Measurements from ENCODE around the gene HOMER1. TPM values are rescaled to one million over a fixed set of nuclear protein-coding genes. Genes with fewer than 3 reads are reported as not detected.
"Not testable (repeated sequence)": the region's sequence is repeated elsewhere in the genome, so short reads cannot be mapped to it uniquely, and the experiment has no call there.

HOMER1 gene
- total RNA-seq, 1 donor from 2014 or later: 16.7 TPM

DNA sequence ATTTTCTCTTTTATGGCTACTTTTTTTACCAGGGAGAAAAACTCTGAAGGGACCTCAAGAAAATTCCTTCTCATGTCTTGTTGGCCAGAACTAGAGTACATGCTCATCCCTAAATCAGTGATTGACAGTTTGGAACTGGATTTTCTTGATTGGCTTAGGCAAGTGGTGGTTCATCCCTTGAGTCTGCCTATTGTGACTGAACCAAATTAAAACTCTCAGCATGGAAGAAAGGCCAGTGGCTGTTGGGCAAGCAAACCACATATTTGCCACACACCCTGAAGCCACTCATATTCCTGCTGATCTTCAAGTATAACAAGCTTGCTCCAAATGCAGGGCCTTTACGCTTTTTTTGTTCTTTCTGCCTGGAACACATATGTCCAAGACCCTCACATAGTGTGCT, 7.2 kb upstream of the HOMER1 start:
- TF ChIP-seq CTCF (IDR thresholded peaks at IDR 0.05; ENCODE audit: unreplicated experiment): no peak
- Mint-ChIP-seq H3K4me1 (ENCODE audit: unreplicated experiment) (peaks cover 19% of the 10 kb centered on the region), H3K9me3 (ENCODE audit: unreplicated experiment) (peaks cover 4% of the 10 kb centered on the region), H3K36me3 (ENCODE audit: low read depth, unreplicated experiment) (peaks cover 3% of the 10 kb centered on the region), H3K4me3 (ENCODE audit: unreplicated experiment) (no peak overlapping the region), H3K27ac (ENCODE audit: unreplicated experiment) (no peak overlapping the region), H3K27me3 (ENCODE audit: unreplicated experiment) (peaks cover 4% of the 10 kb centered on the region)
- DNase-seq (ENCODE audit: low spot score): no peak

DNA sequence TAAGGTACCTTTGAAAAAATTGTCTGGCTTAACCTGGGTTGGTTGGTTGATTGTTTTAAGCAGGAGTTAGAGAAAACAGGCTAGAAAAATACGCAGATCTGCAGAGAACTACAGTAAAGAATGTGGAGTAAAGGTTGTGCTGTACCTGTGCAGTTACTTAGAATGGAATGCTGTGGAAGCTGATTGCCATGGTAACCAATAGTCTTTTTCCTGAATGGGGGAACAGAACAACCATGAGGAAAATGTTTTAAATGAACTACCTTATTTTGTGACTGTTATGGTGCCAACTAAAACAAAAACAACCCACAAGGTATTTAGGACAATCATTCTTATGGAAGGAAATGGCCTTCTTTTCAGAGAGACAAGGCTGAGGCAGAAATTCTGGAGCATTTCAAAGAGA, 4.8 kb upstream of the HOMER1 start:
- Mint-ChIP-seq H3K36me3 (ENCODE audit: low read depth, unreplicated experiment) (no peaks in the 10 kb centered on the region), H3K27ac (ENCODE audit: unreplicated experiment) (peak overlapping the region; percentile 86), H3K27me3 (ENCODE audit: unreplicated experiment) (peaks cover 5% of the 10 kb centered on the region), H3K4me1 (ENCODE audit: unreplicated experiment) (peaks cover 21% of the 10 kb centered on the region), H3K9me3 (ENCODE audit: unreplicated experiment) (no peaks in the 10 kb centered on the region), H3K4me3 (ENCODE audit: unreplicated experiment) (no peak overlapping the region)
- no peak for TF ChIP-seq CTCF (IDR thresholded peaks at IDR 0.05; ENCODE audit: unreplicated experiment)
- no peak for DNase-seq (ENCODE audit: low spot score)

DNA sequence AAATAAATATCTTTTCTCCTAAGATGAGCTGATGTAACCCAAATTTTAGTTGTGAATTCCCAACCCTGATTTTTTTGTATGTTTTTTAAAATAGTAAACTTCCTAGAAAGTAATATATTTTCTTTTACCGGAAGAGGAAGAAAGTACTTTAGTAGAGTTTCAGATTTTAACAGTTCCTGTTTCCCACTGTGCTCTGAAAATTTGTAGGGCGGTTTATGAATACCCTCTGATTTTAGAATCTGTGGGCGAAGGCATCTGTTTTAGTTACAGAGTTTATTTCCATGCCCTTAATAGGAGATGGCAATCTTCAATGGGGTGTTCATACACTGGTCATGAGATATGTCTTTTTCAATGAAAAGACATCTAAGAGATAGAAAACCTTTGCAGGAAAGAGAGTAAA, 3.7 kb upstream of the HOMER1 start:
- H3K36me3 Mint-ChIP-seq (ENCODE audit: low read depth, unreplicated experiment): peaks cover 2% of the 10 kb centered on the region
- H3K4me1 Mint-ChIP-seq (ENCODE audit: unreplicated experiment): peaks cover 23% of the 10 kb centered on the region
- no peak for DNase-seq (ENCODE audit: low spot score)
- no peak overlapping the region for H3K4me3 Mint-ChIP-seq (ENCODE audit: unreplicated experiment)
- no peak for TF ChIP-seq CTCF (IDR thresholded peaks at IDR 0.05; ENCODE audit: unreplicated experiment)
- no peaks in the 10 kb centered on the region for H3K9me3 Mint-ChIP-seq (ENCODE audit: unreplicated experiment)
- peak overlapping the region; percentile 36 for H3K27ac Mint-ChIP-seq (ENCODE audit: unreplicated experiment)
- peaks cover 9% of the 10 kb centered on the region for H3K27me3 Mint-ChIP-seq (ENCODE audit: unreplicated experiment)

- TF ChIP-seq CTCF (IDR thresholded peaks at IDR 0.05; ENCODE audit: unreplicated experiment): no peak
- peak overlapping the region; percentile 76 for H3K27ac Mint-ChIP-seq (ENCODE audit: unreplicated experiment)
- peaks cover 9% of the 10 kb centered on the region for H3K27me3 Mint-ChIP-seq (ENCODE audit: unreplicated experiment)
Measured at GRCh38 chr5:79516986-79517385, 3.1 kb upstream of the HOMER1 start.

DNA sequence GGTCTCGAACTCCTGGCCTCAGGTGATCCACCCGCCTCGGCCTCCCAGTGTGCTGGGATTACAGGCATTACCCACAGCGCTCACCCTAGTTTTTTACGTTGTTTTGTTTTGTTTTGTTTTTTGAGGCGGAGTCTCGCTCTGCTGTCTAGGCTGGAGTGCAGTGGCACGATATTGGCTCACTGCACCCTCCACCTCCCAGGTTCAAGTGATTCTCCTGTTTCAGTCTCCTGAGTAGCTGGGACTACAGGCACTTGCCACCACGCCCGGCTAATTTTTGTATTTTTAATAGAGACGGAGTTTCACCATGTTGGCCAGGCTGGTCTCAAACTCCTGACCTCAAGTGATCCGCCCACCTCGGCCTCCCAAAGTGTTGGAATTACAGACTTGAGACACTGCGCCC, 2.4 kb upstream of the HOMER1 start:
- peaks cover 34% of the 10 kb centered on the region for H3K4me1 Mint-ChIP-seq (ENCODE audit: unreplicated experiment)
- H3K27me3 Mint-ChIP-seq (ENCODE audit: unreplicated experiment); H3K4me3 Mint-ChIP-seq (ENCODE audit: unreplicated experiment); DNase-seq (ENCODE audit: low spot score); H3K27ac Mint-ChIP-seq (ENCODE audit: unreplicated experiment); H3K36me3 Mint-ChIP-seq (ENCODE audit: low read depth, unreplicated experiment); H3K9me3 Mint-ChIP-seq (ENCODE audit: unreplicated experiment): not testable (repeated sequence)

More at GRCh38 chr5:79516986-79517385, 3.1 kb upstream of the HOMER1 start:
- Mint-ChIP-seq H3K36me3 (ENCODE audit: low read depth, unreplicated experiment) (peaks cover 3% of the 10 kb centered on the region), H3K9me3 (ENCODE audit: unreplicated experiment) (no peaks in the 10 kb centered on the region), H3K4me1 (ENCODE audit: unreplicated experiment) (peaks cover 27% of the 10 kb centered on the region), H3K4me3 (ENCODE audit: unreplicated experiment) (peak overlapping the region; percentile 4)
- DNase-seq (ENCODE audit: low spot score): no peak

Data from endothelial cell (in vitro differentiated cells).